Measurements from ENCODE around the gene EHD4.

DNA sequence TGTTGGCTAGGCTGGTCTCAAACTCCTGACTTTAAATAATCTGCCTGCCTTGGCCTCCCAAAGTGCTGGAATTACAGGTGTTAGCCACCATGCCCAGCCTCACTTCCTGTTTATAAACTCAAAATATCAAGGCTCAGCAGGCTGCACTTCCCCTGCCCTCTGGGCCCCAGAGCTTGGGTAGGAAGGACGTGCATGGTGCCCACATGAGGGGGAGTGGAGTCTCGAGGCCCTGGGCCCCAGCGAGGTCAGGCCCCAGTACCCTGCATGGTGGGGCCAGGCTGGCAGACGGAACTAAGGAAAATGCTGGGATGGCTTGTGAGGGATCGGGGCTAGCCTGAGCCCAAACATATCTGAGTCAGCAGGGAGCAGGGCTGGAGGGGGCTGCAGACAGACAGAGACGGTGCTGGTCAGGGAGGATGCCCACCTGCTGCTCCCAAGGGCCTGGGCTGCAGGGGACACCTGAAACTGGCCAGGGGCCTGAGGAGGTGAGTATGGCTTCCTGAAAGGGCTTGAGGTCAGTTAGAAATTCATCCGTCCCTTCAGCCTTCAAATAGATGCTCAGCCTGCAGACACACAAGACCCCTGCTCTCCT, 83.6 kb downstream of the EHD4 start:
- no peak for TF ChIP-seq POLR2A (IDR thresholded peaks at IDR 0.05; ENCODE audit: low read depth, low read length)
- TF ChIP-seq TAF1 (IDR thresholded peaks at IDR 0.05; ENCODE audit: borderline replicate concordance, low read depth, low read length): no peak
- TF ChIP-seq POLR2AphosphoS5 (IDR thresholded peaks at IDR 0.05; ENCODE audit: low read depth, low read length): no peak

Measured in GM12892 (cell line).